H9 (cell line): Measurements from ENCODE around the gene CTSH. TPM values are rescaled to one million over a fixed set of nuclear protein-coding genes. Genes with fewer than 3 reads are reported as not detected.

Experiments
- DNase-seq: peaks from one replicate; pipeline ENCODE4 v3.0.0-alpha.2; 2017
- H2AFZ ChIP-seq: one replicate; pipeline ENCODE4 v1.6.1; 2013; ENCODE audit warnings: mild to moderate bottlenecking, low read length, control low read depth, moderate library complexity
- H2AK5ac ChIP-seq: 2 replicates; pipeline ENCODE4 v1.6.1; 2013; ENCODE audit warnings: low read length, control low read depth, mixed read lengths; ENCODE audit not compliant: insufficient read length
- H2BK120ac ChIP-seq: one replicate; pipeline ENCODE4 v1.6.1; 2013; ENCODE audit warnings: low read depth, mild to moderate bottlenecking, low read length, control low read depth, inconsistent platforms; ENCODE audit not compliant: poor library complexity, severe bottlenecking
- H2BK12ac ChIP-seq: 2 replicates; pipeline ENCODE4 v1.6.1; 2013; ENCODE audit warnings: low read length, control low read depth, mixed read lengths, low read depth; ENCODE audit not compliant: insufficient read length
- H2BK15ac ChIP-seq: 2 replicates; pipeline ENCODE4 v1.6.1; 2013; ENCODE audit warnings: low read depth, low read length, control low read depth
- H2BK20ac ChIP-seq: one replicate; pipeline ENCODE4 v1.6.1; 2013; ENCODE audit warnings: low read depth, mild to moderate bottlenecking, low read length, control low read depth, inconsistent platforms; ENCODE audit not compliant: poor library complexity, severe bottlenecking
- H2BK5ac ChIP-seq: 2 replicates; pipeline ENCODE4 v1.6.1; 2013; ENCODE audit warnings: low read length, control low read depth, mixed read lengths; ENCODE audit not compliant: insufficient read length
- H3K14ac ChIP-seq: 2 replicates; pipeline ENCODE4 v1.6.1; 2013; ENCODE audit warnings: low read length, control low read depth; ENCODE audit not compliant: insufficient read depth
- H3K18ac ChIP-seq: 2 replicates; pipeline ENCODE4 v1.6.1; 2013; ENCODE audit warnings: low read depth, mild to moderate bottlenecking, mixed read lengths, low read length, control low read depth; ENCODE audit not compliant: insufficient read length
- H3K23ac ChIP-seq: 2 replicates; pipeline ENCODE4 v1.6.1; 2013; ENCODE audit warnings: low read length, control low read depth, mixed read lengths, low read depth; ENCODE audit not compliant: insufficient read length
- H3K23me2 ChIP-seq: 2 replicates; pipeline ENCODE4 v1.6.1; 2013; ENCODE audit warnings: low read depth, mild to moderate bottlenecking, mixed read lengths, low read length, control low read depth; ENCODE audit not compliant: insufficient read length, poor library complexity, severe bottlenecking
- H3K27ac ChIP-seq: 2 replicates; pipeline ENCODE4 v1.5.1; 2013; ENCODE audit warnings: low read length, control low read depth, mixed read lengths, low read depth; ENCODE audit not compliant: insufficient read length
- H3K27me3 ChIP-seq: 2 replicates; pipeline ENCODE4 v1.6.1; 2013; ENCODE audit warnings: low read length, control low read depth, inconsistent platforms; ENCODE audit not compliant: insufficient read depth
- H3K4ac ChIP-seq: 2 replicates; pipeline ENCODE4 v1.6.1; 2013; ENCODE audit warnings: low read depth, mild to moderate bottlenecking, control low read depth, inconsistent platforms, low read length, moderate library complexity
- H3K4me1 ChIP-seq: 2 replicates; pipeline ENCODE4 v1.6.1; 2013; ENCODE audit warnings: low read length, control low read depth, inconsistent platforms; ENCODE audit not compliant: insufficient read depth
- H3K4me2 ChIP-seq: 2 replicates; pipeline ENCODE4 v1.6.1; 2013; ENCODE audit warnings: low read length, control low read depth, mixed read lengths; ENCODE audit not compliant: insufficient read length, insufficient read depth
- H3K56ac ChIP-seq: 2 replicates; pipeline ENCODE4 v1.6.1; 2013; ENCODE audit warnings: low read depth, mild to moderate bottlenecking, mixed read lengths, low read length, control low read depth; ENCODE audit not compliant: insufficient read length
- H3K79me1 ChIP-seq: 2 replicates; pipeline ENCODE4 v1.6.1; 2013; ENCODE audit warnings: low read depth, mild to moderate bottlenecking, moderate library complexity, low read length, control low read depth, inconsistent platforms; ENCODE audit not compliant: insufficient read depth, poor library complexity, severe bottlenecking
- H3K79me2 ChIP-seq: 2 replicates; pipeline ENCODE4 v1.6.1; 2013; ENCODE audit warnings: low read length, control low read depth, inconsistent platforms; ENCODE audit not compliant: insufficient read depth
- H3K9ac ChIP-seq: 2 replicates; pipeline ENCODE4 v1.6.1; 2013; ENCODE audit warnings: low read length, control low read depth, mixed read lengths; ENCODE audit not compliant: insufficient read length; ENCODE audit errors: extremely low read depth
- H3K9me3 ChIP-seq: one replicate; pipeline ENCODE4 v1.6.1; 2013; ENCODE audit warnings: low read depth, low read length, inconsistent platforms; ENCODE audit not compliant: control insufficient read depth
- H3T11ph ChIP-seq: one replicate; pipeline ENCODE4 v1.6.1; 2013; ENCODE audit warnings: mild to moderate bottlenecking, low read length, control low read depth, inconsistent platforms
- H4K20me1 ChIP-seq: one replicate; pipeline ENCODE4 v1.6.1; 2013; ENCODE audit not compliant: control insufficient read depth, insufficient read length, insufficient read depth
- H4K5ac ChIP-seq: 2 replicates; pipeline ENCODE4 v1.6.1; 2013; ENCODE audit warnings: low read depth, mild to moderate bottlenecking, mixed read lengths, low read length, control low read depth; ENCODE audit not compliant: insufficient read length
- H4K8ac ChIP-seq: replicated peaks from 2 replicates; pipeline ENCODE4 v1.6.1; 2013; ENCODE audit warnings: low read length, control low read depth, mixed read lengths, low read depth; ENCODE audit not compliant: insufficient read length
- H4K91ac ChIP-seq: 2 replicates; pipeline ENCODE4 v1.6.1; 2013; ENCODE audit warnings: low read depth, mild to moderate bottlenecking, moderate library complexity, mixed read lengths, low read length, control low read depth; ENCODE audit not compliant: insufficient read length
- H3K27ac Mint-ChIP-seq, 3 experiments: 2 replicates in 2 of 3; 3 replicates in 1 of 3; pipeline ENCODE4 v1.8.0; 2020 to 2021; ENCODE audit warnings: mixed read lengths in 3 of 3, mild to moderate bottlenecking in 1 of 3, moderate library complexity in 1 of 3
- H3K27me3 Mint-ChIP-seq: 2 replicates; pipeline ENCODE4 v1.8.0; 2021; ENCODE audit warnings: low read depth, mild to moderate bottlenecking, moderate library complexity, mixed read lengths
- H3K36me3 Mint-ChIP-seq, 3 experiments: 2 replicates in 2 of 3; 3 replicates in 1 of 3; pipeline ENCODE4 v1.8.0; 2020 to 2021; ENCODE audit warnings: low read depth in 3 of 3, mixed read lengths in 3 of 3; ENCODE audit not compliant: insufficient read depth in 1 of 3
- H3K4me1 Mint-ChIP-seq, 2 experiments: 2 replicates each; pipeline ENCODE4 v1.8.0; 2020; ENCODE audit warnings: mixed read lengths in 2 of 2
- H3K4me3 Mint-ChIP-seq, 2 experiments: 2 replicates in 1 of 2; 3 replicates in 1 of 2; pipeline ENCODE4 v1.8.0; 2020 to 2021; ENCODE audit warnings: mild to moderate bottlenecking in 2 of 2, mixed read lengths in 2 of 2, moderate library complexity in 1 of 2
- H3K9me3 Mint-ChIP-seq, 2 experiments: 2 replicates in 1 of 2; 3 replicates in 1 of 2; pipeline ENCODE4 v1.8.0; 2020; ENCODE audit warnings: mild to moderate bottlenecking in 2 of 2, mixed read lengths in 2 of 2, moderate library complexity in 1 of 2
- WGBS: extraction: QIAGEN DNeasy Blood & Tissue Kit; methylation state at CpG from one replicate; pipeline ENCODE4 v1.1.7; 2013; ENCODE audit warnings: missing lambda C conversion rate, low lambda C conversion rate, mixed read lengths; ENCODE audit not compliant: insufficient read length; ENCODE audit errors: extremely low coverage; 5-methylcytosine and 5-hydroxymethylcytosine counted together
- total RNA-seq: library from RNA; stranded (reverse); gene quantifications from 2 replicates; pipeline ENCODE4 v1.2.1, GENCODE V29; 2021
- TF ChIP-seq, protein P1 (sequence below): fragments of 200-600 bp; sonication (generic); conservative IDR thresholded peaks from 3 replicates; pipeline ENCODE4 v1.8.0; 2021; ENCODE audit warnings: antibody characterized with exemption, mild to moderate bottlenecking

The CTSH gene
- total RNA-seq, 1 experiment from 2014 or later = 15.5 TPM

DNA sequence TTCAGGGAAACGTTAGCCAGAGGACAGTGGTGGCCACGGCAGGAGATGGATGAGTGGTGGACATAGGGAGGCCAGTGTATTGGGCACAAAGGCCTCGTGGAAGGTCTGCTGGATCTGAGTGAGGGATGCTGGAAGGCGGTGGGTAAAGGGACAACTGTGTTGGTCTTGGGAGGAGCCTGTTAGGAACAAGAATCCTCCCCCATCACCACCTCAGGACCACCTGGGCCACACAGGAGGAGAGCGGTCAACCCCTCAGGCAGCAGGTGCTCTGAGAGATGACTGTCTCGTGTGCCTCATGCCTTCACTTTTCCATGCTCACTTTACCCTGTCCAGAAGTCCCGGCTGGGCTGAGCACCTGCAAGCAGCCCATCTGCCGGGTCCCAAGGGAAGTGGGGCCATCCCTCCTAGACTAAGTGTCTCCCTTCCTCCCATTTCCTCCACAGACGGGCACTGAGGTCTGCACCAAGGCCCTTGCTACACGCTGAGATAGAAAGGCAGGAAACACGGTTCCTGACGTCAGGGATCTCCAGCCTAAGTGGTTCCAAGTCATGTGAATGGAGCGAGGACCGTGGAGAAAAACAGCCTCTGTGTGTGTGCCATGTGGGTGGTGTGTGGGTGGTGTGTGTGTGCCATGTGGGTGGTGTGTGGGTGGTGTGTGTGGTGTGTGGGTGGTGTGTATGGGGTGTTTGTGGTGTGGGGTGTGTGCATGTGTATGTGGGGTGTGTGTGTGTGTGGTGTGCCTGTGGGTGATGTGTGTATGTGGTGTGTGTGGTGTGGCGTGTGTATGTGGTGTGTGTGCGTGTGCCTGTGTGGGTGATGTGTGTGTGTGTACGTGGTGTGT is 47.8 kb upstream of the CTSH start:
- peak overlapping the region in 1 of 2 experiments; percentile 5; a peak in 1 of 5 replicates for H3K4me3 Mint-ChIP-seq
- H2BK20ac ChIP-seq = no peak overlapping the region
- H3K27me3 Mint-ChIP-seq = peaks cover 10% of the 10 kb centered on the region
- DNase-seq = no peak
- no peaks in the 10 kb centered on the region for H3K23me2 ChIP-seq
- no peak overlapping the region for H3T11ph ChIP-seq
- H3K36me3 Mint-ChIP-seq = no peaks in the 10 kb centered on the region; a peak in 1 of 7 replicates
- no peak overlapping the region for H3K56ac ChIP-seq
- no peak overlapping the region for H3K4ac ChIP-seq
- peak overlapping the region in 1 of 3 experiments; percentile 3; a peak in 2 of 7 replicates for H3K27ac Mint-ChIP-seq
- no peaks in the 10 kb centered on the region for H3K27me3 ChIP-seq
- H3K79me2 ChIP-seq = no peaks in the 10 kb centered on the region
- no CpG with 5 or more reads among the region's 17 CpGs for WGBS
- H3K9me3 ChIP-seq = no peaks in the 10 kb centered on the region
- H4K20me1 ChIP-seq = no peaks in the 10 kb centered on the region
- no peak overlapping the region for H4K8ac ChIP-seq
- H3K79me1 ChIP-seq = no peaks in the 10 kb centered on the region
- H2BK15ac ChIP-seq = no peak overlapping the region
- H2BK120ac ChIP-seq = no peak overlapping the region
- H3K4me1 Mint-ChIP-seq = peaks cover 16 to 20% of the 10 kb centered on the region in 2 experiments
- H3K4me1 ChIP-seq = no peaks in the 10 kb centered on the region
- no peak overlapping the region for H2BK5ac ChIP-seq
- H2BK12ac ChIP-seq = no peak overlapping the region
- H3K9me3 Mint-ChIP-seq = no peaks in the 10 kb centered on the region; a peak in 1 of 5 replicates
- no peak overlapping the region for H3K27ac ChIP-seq
- TF ChIP-seq, protein P1, sequence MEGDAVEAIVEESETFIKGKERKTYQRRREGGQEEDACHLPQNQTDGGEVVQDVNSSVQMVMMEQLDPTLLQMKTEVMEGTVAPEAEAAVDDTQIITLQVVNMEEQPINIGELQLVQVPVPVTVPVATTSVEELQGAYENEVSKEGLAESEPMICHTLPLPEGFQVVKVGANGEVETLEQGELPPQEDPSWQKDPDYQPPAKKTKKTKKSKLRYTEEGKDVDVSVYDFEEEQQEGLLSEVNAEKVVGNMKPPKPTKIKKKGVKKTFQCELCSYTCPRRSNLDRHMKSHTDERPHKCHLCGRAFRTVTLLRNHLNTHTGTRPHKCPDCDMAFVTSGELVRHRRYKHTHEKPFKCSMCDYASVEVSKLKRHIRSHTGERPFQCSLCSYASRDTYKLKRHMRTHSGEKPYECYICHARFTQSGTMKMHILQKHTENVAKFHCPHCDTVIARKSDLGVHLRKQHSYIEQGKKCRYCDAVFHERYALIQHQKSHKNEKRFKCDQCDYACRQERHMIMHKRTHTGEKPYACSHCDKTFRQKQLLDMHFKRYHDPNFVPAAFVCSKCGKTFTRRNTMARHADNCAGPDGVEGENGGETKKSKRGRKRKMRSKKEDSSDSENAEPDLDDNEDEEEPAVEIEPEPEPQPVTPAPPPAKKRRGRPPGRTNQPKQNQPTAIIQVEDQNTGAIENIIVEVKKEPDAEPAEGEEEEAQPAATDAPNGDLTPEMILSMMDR = no peak
- H3K23ac ChIP-seq = no peak overlapping the region
- H2AK5ac ChIP-seq = no peak overlapping the region
- no peak overlapping the region for H3K14ac ChIP-seq
- H3K9ac ChIP-seq = no peak overlapping the region
- H4K5ac ChIP-seq = no peak overlapping the region
- H2AFZ ChIP-seq = no peak overlapping the region
- no peak overlapping the region for H3K4me2 ChIP-seq
- no peak overlapping the region for H3K18ac ChIP-seq
- H4K91ac ChIP-seq = no peak overlapping the region
